Measurements from ENCODE around the gene TFDP2.
A peak's percentile ranks its signal among the peaks of the same experiment; 100 is the strongest.

Gene TFDP2

DNA sequence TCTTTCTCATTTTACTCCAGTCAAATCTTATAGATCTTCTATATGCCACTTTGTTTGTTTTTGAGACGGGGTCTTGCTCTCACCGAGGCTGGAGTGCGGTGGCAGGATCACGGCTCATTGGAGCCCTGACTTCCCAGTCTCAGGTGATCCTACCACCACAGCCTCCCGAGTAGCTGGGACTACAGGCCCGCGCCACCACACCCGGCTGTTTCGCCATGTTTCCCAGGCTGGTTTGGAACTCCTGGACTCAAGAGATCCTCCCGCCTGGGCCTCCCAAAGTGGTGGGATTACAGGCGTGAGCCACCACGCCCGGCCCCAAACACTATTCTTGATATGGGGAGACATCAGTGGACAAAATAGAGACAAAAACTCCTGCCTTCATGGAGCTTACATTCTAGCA lies 927 bp upstream of the TFDP2 start:
- TF ChIP-seq ZNF140 (tag by site-specific recombination; IDR thresholded peaks at IDR 0.05) (no peak), ZNF426 (tag by site-specific recombination; IDR thresholded peaks at IDR 0.05) (no peak), ZNF10 (tag by site-specific recombination; IDR thresholded peaks at IDR 0.05) (no peak), KLF10 (tag by site-specific recombination; IDR thresholded peaks at IDR 0.05) (no peak), ZNF157 (tag by site-specific recombination; IDR thresholded peaks at IDR 0.05) (no peak), ZXDB (tag by site-specific recombination; IDR thresholded peaks at IDR 0.05) (no peak), ZNF843 (tag by site-specific recombination; IDR thresholded peaks at IDR 0.05) (no peak), ZFP69B (tag by site-specific recombination; IDR thresholded peaks at IDR 0.05) (no peak), ZFP3 (tag by site-specific recombination; IDR thresholded peaks at IDR 0.05; ENCODE audit: low read depth) (no peak), ZNF23 (tag by site-specific recombination; IDR thresholded peaks at IDR 0.05; ENCODE audit: borderline replicate concordance) (no peak), ZFHX2 (tag by site-specific recombination; conservative IDR thresholded peaks at IDR 0.05) (no peak), ZNF585B (tag by site-specific recombination; IDR thresholded peaks at IDR 0.05) (no peak), ZNF76 (tag by site-specific recombination; IDR thresholded peaks at IDR 0.05; ENCODE audit: borderline replicate concordance, low read depth) (no peak), OSR2 (tag by site-specific recombination; IDR thresholded peaks at IDR 0.05) (no peak), ZNF792 (tag by site-specific recombination; IDR thresholded peaks at IDR 0.05) (no peak), ZNF174 (tag by site-specific recombination; IDR thresholded peaks at IDR 0.05) (no peak), ZNF777 (tag by site-specific recombination; IDR thresholded peaks at IDR 0.05; ENCODE audit: borderline replicate concordance) (no peak)
- Histone ChIP-seq H3K36me3 (ENCODE audit: control insufficient read depth in 2 of 2, insufficient read depth in 1 of 2, low read length in 2 of 2) (no peaks in the 10 kb centered on the region), H3K4me1 (ENCODE audit: control insufficient read depth, insufficient read depth, low read length) (no peaks in the 10 kb centered on the region), H3K27ac (ENCODE audit: extremely low read depth, low read depth, low read length) (no peak overlapping the region), H3K4me3 (ENCODE audit: low read depth, low read length) (no peak overlapping the region), H3K9me3 (ENCODE audit: control insufficient read depth, insufficient read depth, low read depth, low read length) (no peaks in the 10 kb centered on the region)
- ChIA-PET CTCF (no interaction called here), POLR2A (no interaction called here)

DNA sequence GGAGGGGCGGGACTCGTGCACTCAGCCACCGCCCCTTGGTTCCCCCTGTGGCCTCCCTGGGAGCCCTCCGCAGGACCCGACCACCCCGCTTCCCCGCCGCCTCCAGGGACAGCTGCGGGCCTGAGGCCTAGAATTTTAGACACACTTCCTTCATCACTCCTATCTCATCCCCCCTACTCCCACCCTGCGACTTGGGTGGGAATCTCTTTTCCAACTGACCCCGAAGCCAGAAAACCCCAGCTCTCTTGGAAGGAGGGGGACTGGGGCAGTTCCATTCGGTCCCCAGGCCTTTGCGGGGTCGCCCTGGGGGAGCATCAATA lies 289 bp upstream of the TFDP2 start:
- no peaks in the 10 kb centered on the region for H3K9me3 ChIP-seq (ENCODE audit: control insufficient read depth, insufficient read depth, low read depth, low read length)
- ChIA-PET CTCF (no interaction called here), POLR2A (no interaction called here)
- no peaks in the 10 kb centered on the region for H3K36me3 ChIP-seq (ENCODE audit: control insufficient read depth in 2 of 2, insufficient read depth in 1 of 2, low read length in 2 of 2)
- no peaks in the 10 kb centered on the region for H3K4me1 ChIP-seq (ENCODE audit: control insufficient read depth, insufficient read depth, low read length)
- H3K4me3 ChIP-seq (ENCODE audit: low read depth, low read length) = peak overlapping the region; percentile 83
- no peak overlapping the region for H3K27ac ChIP-seq (ENCODE audit: extremely low read depth, low read depth, low read length)
- peak; percentile 83 for TF ChIP-seq GLIS2 (tag by site-specific recombination; IDR thresholded peaks at IDR 0.05)
- TF ChIP-seq ZNF433 (tag by site-specific recombination; IDR thresholded peaks at IDR 0.05; ENCODE audit: low read depth) = no peak
- TF ChIP-seq, protein P1, sequence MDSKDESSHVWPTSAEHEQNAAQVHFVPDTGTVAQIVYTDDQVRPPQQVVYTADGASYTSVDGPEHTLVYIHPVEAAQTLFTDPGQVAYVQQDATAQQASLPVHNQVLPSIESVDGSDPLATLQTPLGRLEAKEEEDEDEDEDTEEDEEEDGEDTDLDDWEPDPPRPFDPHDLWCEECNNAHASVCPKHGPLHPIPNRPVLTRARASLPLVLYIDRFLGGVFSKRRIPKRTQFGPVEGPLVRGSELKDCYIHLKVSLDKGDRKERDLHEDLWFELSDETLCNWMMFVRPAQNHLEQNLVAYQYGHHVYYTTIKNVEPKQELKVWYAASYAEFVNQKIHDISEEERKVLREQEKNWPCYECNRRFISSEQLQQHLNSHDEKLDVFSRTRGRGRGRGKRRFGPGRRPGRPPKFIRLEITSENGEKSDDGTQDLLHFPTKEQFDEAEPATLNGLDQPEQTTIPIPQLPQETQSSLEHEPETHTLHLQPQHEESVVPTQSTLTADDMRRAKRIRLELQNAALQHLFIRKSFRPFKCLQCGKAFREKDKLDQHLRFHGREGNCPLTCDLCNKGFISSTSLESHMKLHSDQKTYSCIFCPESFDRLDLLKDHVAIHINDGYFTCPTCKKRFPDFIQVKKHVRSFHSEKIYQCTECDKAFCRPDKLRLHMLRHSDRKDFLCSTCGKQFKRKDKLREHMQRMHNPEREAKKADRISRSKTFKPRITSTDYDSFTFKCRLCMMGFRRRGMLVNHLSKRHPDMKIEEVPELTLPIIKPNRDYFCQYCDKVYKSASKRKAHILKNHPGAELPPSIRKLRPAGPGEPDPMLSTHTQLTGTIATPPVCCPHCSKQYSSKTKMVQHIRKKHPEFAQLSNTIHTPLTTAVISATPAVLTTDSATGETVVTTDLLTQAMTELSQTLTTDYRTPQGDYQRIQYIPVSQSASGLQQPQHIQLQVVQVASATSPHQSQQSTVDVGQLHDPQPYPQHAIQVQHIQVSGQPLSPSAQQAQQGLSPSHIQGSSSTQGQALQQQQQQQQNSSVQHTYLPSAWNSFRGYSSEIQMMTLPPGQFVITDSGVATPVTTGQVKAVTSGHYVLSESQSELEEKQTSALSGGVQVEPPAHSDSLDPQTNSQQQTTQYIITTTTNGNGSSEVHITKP (tag by site-specific recombination; IDR thresholded peaks at IDR 0.05) = peak; percentile 72
- TF ChIP-seq ZNF514 (tag by site-specific recombination; IDR thresholded peaks at IDR 0.05) = no peak
- TF ChIP-seq, protein P2, sequence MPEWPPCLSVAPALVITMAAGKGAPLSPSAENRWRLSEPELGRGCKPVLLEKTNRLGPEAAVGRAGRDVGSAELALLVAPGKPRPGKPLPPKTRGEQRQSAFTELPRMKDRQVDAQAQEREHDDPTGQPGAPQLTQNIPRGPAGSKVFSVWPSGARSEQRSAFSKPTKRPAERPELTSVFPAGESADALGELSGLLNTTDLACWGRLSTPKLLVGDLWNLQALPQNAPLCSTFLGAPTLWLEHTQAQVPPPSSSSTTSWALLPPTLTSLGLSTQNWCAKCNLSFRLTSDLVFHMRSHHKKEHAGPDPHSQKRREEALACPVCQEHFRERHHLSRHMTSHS (tag by site-specific recombination; IDR thresholded peaks at IDR 0.05) = no peak
- no peak for TF ChIP-seq ZNF133 (tag by site-specific recombination; IDR thresholded peaks at IDR 0.05)
- TF ChIP-seq ZIC2 (tag by site-specific recombination; IDR thresholded peaks at IDR 0.05) = peak; percentile 56
- TF ChIP-seq, protein P3, sequence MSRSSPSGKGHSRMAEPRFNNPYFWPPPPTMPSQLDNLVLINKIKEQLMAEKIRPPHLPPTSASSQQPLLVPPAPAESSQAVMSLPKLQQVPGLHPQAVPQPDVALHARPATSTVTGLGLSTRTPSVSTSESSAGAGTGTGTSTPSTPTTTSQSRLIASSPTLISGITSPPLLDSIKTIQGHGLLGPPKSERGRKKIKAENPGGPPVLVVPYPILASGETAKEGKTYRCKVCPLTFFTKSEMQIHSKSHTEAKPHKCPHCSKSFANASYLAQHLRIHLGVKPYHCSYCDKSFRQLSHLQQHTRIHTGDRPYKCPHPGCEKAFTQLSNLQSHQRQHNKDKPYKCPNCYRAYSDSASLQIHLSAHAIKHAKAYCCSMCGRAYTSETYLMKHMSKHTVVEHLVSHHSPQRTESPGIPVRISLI (tag by site-specific recombination; IDR thresholded peaks at IDR 0.05) = no peak
- no peak for TF ChIP-seq BCL11A (tag by site-specific recombination; IDR thresholded peaks at IDR 0.05; ENCODE audit: low read depth)
- no peak for TF ChIP-seq EGR2 (tag by site-specific recombination; IDR thresholded peaks at IDR 0.05; ENCODE audit: low read depth)
- TF ChIP-seq ZNF623 (tag by site-specific recombination; IDR thresholded peaks at IDR 0.05) = no peak
- TF ChIP-seq ZNF837 (tag by site-specific recombination; IDR thresholded peaks at IDR 0.05) = no peak
- TF ChIP-seq ZNF140 (tag by site-specific recombination; IDR thresholded peaks at IDR 0.05) = no peak
- TF ChIP-seq ZNF776 (tag by site-specific recombination; IDR thresholded peaks at IDR 0.05; ENCODE audit: borderline replicate concordance) = no peak
- no peak for TF ChIP-seq ZBTB21 (tag by site-specific recombination; IDR thresholded peaks at IDR 0.05)
- no peak for TF ChIP-seq ZNF214 (tag by site-specific recombination; IDR thresholded peaks at IDR 0.05; ENCODE audit: borderline replicate concordance)
- TF ChIP-seq ZNF341 (tag by site-specific recombination; IDR thresholded peaks at IDR 0.05; ENCODE audit: low read depth) = no peak
- TF ChIP-seq GLIS1 (tag by site-specific recombination; IDR thresholded peaks at IDR 0.05) = peak; percentile 52
